ENCODE results near the gene NKIRAS2.

The NKIRAS2 gene

DNA sequence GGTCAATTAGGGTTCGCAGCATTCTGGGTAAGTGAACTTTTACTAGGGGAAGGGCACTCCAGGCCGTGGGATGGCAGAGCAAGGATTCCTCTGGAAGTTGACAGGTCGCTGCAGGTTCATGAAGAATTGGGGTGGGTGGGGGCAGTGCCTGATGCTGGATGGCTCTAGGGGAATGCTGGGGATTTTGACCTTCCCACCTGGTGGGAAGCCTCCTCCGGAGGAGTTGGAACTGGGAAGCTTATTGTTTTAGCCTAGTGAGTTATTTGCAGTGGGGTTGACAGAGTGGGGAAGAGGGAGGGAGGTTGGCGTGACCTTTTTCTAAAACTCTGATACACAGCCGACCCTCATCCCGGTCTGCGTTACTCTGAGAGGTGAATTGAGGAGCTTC lies 31.1 kb downstream of the NKIRAS2 start:
- Histone ChIP-seq H3K4me2 (ENCODE audit: low read depth, low read length, poor library complexity, severe bottlenecking) (no peak overlapping the region), H3K9me2 (replicated peaks; ENCODE audit: low read depth, low read length) (no peaks in the 10 kb centered on the region), H2AFZ (ENCODE audit: low read length) (no peak overlapping the region), H3K79me2 (ENCODE audit: insufficient read depth, low read length) (no peaks in the 10 kb centered on the region), H3K27me3 (ENCODE audit: insufficient read depth, low read length, poor library complexity, severe bottlenecking) (no peaks in the 10 kb centered on the region), H3K36me3 (ENCODE audit: insufficient read depth, low read length) (no peaks in the 10 kb centered on the region), H3K4me1 (ENCODE audit: insufficient read depth, low read length, poor library complexity, severe bottlenecking) (peaks cover 6% of the 10 kb centered on the region), H3K4me3 (ENCODE audit: low read length, poor library complexity, severe bottlenecking) (no peak overlapping the region), H4K20me1 (ENCODE audit: insufficient read depth, low read length, poor library complexity, severe bottlenecking) (no peaks in the 10 kb centered on the region), H3K9me3 (ENCODE audit: insufficient read depth, low read depth, low read length) (no peaks in the 10 kb centered on the region), H3K9ac (ENCODE audit: low read depth, low read length, poor library complexity, severe bottlenecking) (no peak overlapping the region), H3F3A (ENCODE audit: low read depth) (no peaks in the 10 kb centered on the region)
- TF ChIP-seq EZH2phosphoT487 (IDR thresholded peaks at IDR 0.05; ENCODE audit: borderline replicate concordance): no peak
- TF ChIP-seq, protein P1, sequence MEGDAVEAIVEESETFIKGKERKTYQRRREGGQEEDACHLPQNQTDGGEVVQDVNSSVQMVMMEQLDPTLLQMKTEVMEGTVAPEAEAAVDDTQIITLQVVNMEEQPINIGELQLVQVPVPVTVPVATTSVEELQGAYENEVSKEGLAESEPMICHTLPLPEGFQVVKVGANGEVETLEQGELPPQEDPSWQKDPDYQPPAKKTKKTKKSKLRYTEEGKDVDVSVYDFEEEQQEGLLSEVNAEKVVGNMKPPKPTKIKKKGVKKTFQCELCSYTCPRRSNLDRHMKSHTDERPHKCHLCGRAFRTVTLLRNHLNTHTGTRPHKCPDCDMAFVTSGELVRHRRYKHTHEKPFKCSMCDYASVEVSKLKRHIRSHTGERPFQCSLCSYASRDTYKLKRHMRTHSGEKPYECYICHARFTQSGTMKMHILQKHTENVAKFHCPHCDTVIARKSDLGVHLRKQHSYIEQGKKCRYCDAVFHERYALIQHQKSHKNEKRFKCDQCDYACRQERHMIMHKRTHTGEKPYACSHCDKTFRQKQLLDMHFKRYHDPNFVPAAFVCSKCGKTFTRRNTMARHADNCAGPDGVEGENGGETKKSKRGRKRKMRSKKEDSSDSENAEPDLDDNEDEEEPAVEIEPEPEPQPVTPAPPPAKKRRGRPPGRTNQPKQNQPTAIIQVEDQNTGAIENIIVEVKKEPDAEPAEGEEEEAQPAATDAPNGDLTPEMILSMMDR (conservative IDR thresholded peaks at IDR 0.05; ENCODE audit: low read length): no peak

DNA sequence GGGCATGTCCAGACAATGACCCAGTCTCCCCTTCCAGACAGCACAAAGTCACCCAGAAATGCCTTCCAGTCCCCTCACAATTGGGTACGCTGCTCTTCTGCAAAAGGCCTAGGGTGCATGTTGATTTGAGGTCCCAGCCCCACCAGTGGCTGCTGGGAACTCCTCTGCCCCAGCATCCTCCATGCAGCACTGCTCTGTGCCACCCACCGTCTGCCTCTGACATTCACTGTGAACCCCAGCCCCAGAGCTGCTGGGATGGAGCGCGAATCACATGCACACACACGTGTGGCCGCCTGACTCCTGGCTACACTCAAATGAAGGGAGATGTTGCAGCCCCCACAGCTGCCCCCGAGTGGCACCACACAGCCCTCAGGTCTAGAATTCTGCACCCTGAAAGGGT lies 31.8 kb downstream of the NKIRAS2 start:
- Histone ChIP-seq H2AFZ (ENCODE audit: low read length) (no peak overlapping the region), H3K27me3 (ENCODE audit: insufficient read depth, low read length, poor library complexity, severe bottlenecking) (no peaks in the 10 kb centered on the region), H3F3A (ENCODE audit: low read depth) (no peaks in the 10 kb centered on the region), H3K9me3 (ENCODE audit: insufficient read depth, low read depth, low read length) (no peaks in the 10 kb centered on the region), H3K4me2 (ENCODE audit: low read depth, low read length, poor library complexity, severe bottlenecking) (no peak overlapping the region), H3K4me1 (ENCODE audit: insufficient read depth, low read length, poor library complexity, severe bottlenecking) (peaks cover 6% of the 10 kb centered on the region), H3K79me2 (ENCODE audit: insufficient read depth, low read length) (no peaks in the 10 kb centered on the region), H3K9me2 (replicated peaks; ENCODE audit: low read depth, low read length) (no peaks in the 10 kb centered on the region), H3K36me3 (ENCODE audit: insufficient read depth, low read length) (no peaks in the 10 kb centered on the region), H4K20me1 (ENCODE audit: insufficient read depth, low read length, poor library complexity, severe bottlenecking) (no peaks in the 10 kb centered on the region), H3K4me3 (ENCODE audit: low read length, poor library complexity, severe bottlenecking) (no peak overlapping the region), H3K9ac (ENCODE audit: low read depth, low read length, poor library complexity, severe bottlenecking) (no peak overlapping the region)
- TF ChIP-seq, protein P1 (conservative IDR thresholded peaks at IDR 0.05; ENCODE audit: low read length): no peak
- TF ChIP-seq EZH2phosphoT487 (IDR thresholded peaks at IDR 0.05; ENCODE audit: borderline replicate concordance): no peak

DNA sequence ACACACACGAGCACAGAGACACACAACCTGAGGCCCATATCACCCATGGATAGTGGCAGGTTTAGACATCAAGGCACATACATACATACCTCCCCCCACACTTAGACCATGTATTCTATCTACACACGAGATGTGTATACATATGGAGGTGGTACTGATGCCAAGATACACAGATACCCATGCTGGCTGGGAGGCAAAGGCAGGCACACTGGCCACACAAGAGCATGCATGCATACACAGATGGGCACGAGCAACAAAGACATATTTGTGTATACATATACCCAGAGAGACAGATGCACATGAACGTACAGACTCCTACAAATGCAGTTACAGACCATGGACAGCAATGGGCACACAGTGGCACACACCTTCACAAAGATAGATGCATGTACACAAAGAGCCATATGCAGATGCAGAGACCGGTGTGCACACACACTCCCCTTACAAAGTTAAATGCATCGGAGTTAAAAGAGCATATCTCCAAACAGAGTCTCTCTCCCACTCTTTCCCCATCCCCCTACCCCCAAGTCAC lies 32.5 kb downstream of the NKIRAS2 start:
- Histone ChIP-seq H3K4me1 (ENCODE audit: insufficient read depth, low read length, poor library complexity, severe bottlenecking) (peaks cover 6% of the 10 kb centered on the region), H3K9ac (ENCODE audit: low read depth, low read length, poor library complexity, severe bottlenecking) (no peak overlapping the region), H4K20me1 (ENCODE audit: insufficient read depth, low read length, poor library complexity, severe bottlenecking) (no peaks in the 10 kb centered on the region), H3K9me2 (replicated peaks; ENCODE audit: low read depth, low read length) (no peaks in the 10 kb centered on the region), H3K4me3 (ENCODE audit: low read length, poor library complexity, severe bottlenecking) (no peak overlapping the region), H3K79me2 (ENCODE audit: insufficient read depth, low read length) (no peaks in the 10 kb centered on the region), H3F3A (ENCODE audit: low read depth) (no peaks in the 10 kb centered on the region), H3K36me3 (ENCODE audit: insufficient read depth, low read length) (no peaks in the 10 kb centered on the region), H3K4me2 (ENCODE audit: low read depth, low read length, poor library complexity, severe bottlenecking) (no peak overlapping the region), H3K27me3 (ENCODE audit: insufficient read depth, low read length, poor library complexity, severe bottlenecking) (no peaks in the 10 kb centered on the region), H3K9me3 (ENCODE audit: insufficient read depth, low read depth, low read length) (no peaks in the 10 kb centered on the region), H2AFZ (ENCODE audit: low read length) (no peak overlapping the region)
- TF ChIP-seq, protein P1 (conservative IDR thresholded peaks at IDR 0.05; ENCODE audit: low read length): no peak
- no peak for TF ChIP-seq EZH2phosphoT487 (IDR thresholded peaks at IDR 0.05; ENCODE audit: borderline replicate concordance)

Measured in Loucy (cell line).